GM12874 (cell line): Measurements from ENCODE around the gene FDX2.

ENCODE experiments used
- CTCF ChIP-seq: IDR thresholded peaks from 2 replicates; pipeline ENCODE4 v1.5.1; 2011; ENCODE audit warnings: low read depth, mild to moderate bottlenecking, control low read depth, low read length, moderate library complexity; ENCODE audit not compliant: insufficient read depth

FDX2 gene

GRCh38 chr19:10289836-10290356 lies 25.9 kb downstream of the FDX2 start, which contains the start of gene ICAM5:
Gene ICAM5, plus strand, starts transcription at chr19:10289952. Its CDS starts 92 bp downstream, at chr19:10290044.
- no peak for TF ChIP-seq CTCF

GRCh38 chr19:10289167-10289835 lies 26.5 kb downstream of the FDX2 start:
- TF ChIP-seq CTCF = no peak

GRCh38 chr19:10288662-10289166 lies 27.1 kb downstream of the FDX2 start:
- TF ChIP-seq CTCF = no peak

- TF ChIP-seq CTCF = no peak
These were observed 28.7 kb downstream of the FDX2 start, which contains the start of gene ICAM4 for GRCh38 chr19:10286803-10287737. Gene ICAM4, plus strand, starts transcription at chr19:10286955. Its CDS starts 58 bp downstream, at chr19:10287013.

- no peak for TF ChIP-seq CTCF
These were observed 30.4 kb downstream of the FDX2 start for GRCh38 chr19:10285393-10285792.

GRCh38 chr19:10284960-10285278 lies 30.9 kb downstream of the FDX2 start:
- no peak for TF ChIP-seq CTCF
